Kidney (tissue), 14 donors: ENCODE measurements around the gene ZNF280D. TPM values are rescaled to one million over a fixed set of nuclear protein-coding genes. Genes with fewer than 3 reads are reported as not detected.

Experiments used
- DNase-seq, 5 donors: peaks; one replicate each; pipeline ENCODE4 v3.0.0-alpha.2; 2013 to 2020
- FAIRE-seq: peaks from 2 replicates; lab custom pipeline; 2012; peaks lifted over from hg19 to GRCh38; lab: Jason Lieb, UNC
- H3K27ac ChIP-seq, 2 donors: one replicate each; pipeline ENCODE4 v1.7.0; 2013; ENCODE audit warnings: low read depth in 2 of 2, low read length in 2 of 2, inconsistent platforms in 1 of 2
- H3K27me3 ChIP-seq: one replicate; pipeline ENCODE4 v1.7.1; 2013; ENCODE audit warnings: low read length, inconsistent platforms; ENCODE audit not compliant: control insufficient read depth, insufficient read depth
- H3K36me3 ChIP-seq, 3 donors: one replicate each; pipeline versions ENCODE4 v1.7.0 to v1.7.1; 2013; ENCODE audit warnings: low read length in 3 of 3, control low read depth in 1 of 3, inconsistent platforms in 1 of 3; ENCODE audit not compliant: insufficient read depth in 3 of 3, control insufficient read depth in 2 of 3
- H3K4me1 ChIP-seq, 3 donors: one replicate each; pipeline versions ENCODE4 v1.7.0 to v1.7.1; 2013; ENCODE audit warnings: low read length in 3 of 3, inconsistent platforms in 1 of 3, low read depth in 1 of 3; ENCODE audit not compliant: control insufficient read depth in 2 of 3, insufficient read depth in 2 of 3
- H3K4me3 ChIP-seq, 3 donors: one replicate each; pipeline versions ENCODE4 v1.7.0 to v1.8.1; 2013; ENCODE audit warnings: low read length in 3 of 3, control low read depth in 1 of 3, inconsistent platforms in 1 of 3
- H3K9ac ChIP-seq, 3 donors: one replicate each; pipeline versions ENCODE4 v1.7.0 to v1.7.1; 2013; ENCODE audit warnings: low read length in 3 of 3, control low read depth in 1 of 3, inconsistent platforms in 1 of 3
- H3K9me3 ChIP-seq, 3 donors: one replicate each; pipeline versions ENCODE4 v1.7.0 to v1.7.1; 2013; ENCODE audit warnings: low read length in 3 of 3, control low read depth in 1 of 3, inconsistent platforms in 1 of 3; ENCODE audit not compliant: control insufficient read depth in 2 of 3, insufficient read depth in 1 of 3
- CTCF ChIP-seq: IDR thresholded peaks from 3 replicates; pipeline ENCODE4 v1.5.1; 2012; ENCODE audit warnings: mild to moderate bottlenecking, moderate library complexity, borderline replicate concordance; ENCODE audit not compliant: insufficient read depth; ENCODE audit errors: extremely low read depth
- intact Hi-C: fragments of 100-400 bp; cut with DNase I; formaldehyde crosslinking; loops from one replicate; pipeline ENCODE4 v1.11.1; 2022
- polyA plus RNA-seq: library from polyadenylated mRNA; stranded (reverse); fragments of 350-450 nt; fragmentation: Illumina TruSeq; extraction: RNeasy Lipid Tissue Mini Kit (QIAGEN cat#74804); gene quantifications from one replicate; pipeline ENCODE4 v1.2.3, GENCODE V29; 2014; ENCODE audit warnings: low read depth, low replicate concordance; ENCODE audit not compliant: insufficient read depth
- total RNA-seq: library from RNA; stranded (reverse); fragmentation: NEBNext Ultra II Directional; extraction: Animal tissue kit (Norgen Biotek cat#: 25700); gene quantifications from one replicate; pipeline ENCODE4 v1.2.1, GENCODE V29; 2021
- donor health status: control.
- donor health status: control.
- donor health status: control.
- donor health status: control.
- donor health status: control.
- donor health status: DM: yes; HTN: yes; CAD: no.
- donor health status: Normal renal cell carcinoma (clear cell type).

The ZNF280D gene
- total and polyA plus RNA-seq, 2 donors from 2014 or later, result 13.7 to 50.0 TPM

DNA sequence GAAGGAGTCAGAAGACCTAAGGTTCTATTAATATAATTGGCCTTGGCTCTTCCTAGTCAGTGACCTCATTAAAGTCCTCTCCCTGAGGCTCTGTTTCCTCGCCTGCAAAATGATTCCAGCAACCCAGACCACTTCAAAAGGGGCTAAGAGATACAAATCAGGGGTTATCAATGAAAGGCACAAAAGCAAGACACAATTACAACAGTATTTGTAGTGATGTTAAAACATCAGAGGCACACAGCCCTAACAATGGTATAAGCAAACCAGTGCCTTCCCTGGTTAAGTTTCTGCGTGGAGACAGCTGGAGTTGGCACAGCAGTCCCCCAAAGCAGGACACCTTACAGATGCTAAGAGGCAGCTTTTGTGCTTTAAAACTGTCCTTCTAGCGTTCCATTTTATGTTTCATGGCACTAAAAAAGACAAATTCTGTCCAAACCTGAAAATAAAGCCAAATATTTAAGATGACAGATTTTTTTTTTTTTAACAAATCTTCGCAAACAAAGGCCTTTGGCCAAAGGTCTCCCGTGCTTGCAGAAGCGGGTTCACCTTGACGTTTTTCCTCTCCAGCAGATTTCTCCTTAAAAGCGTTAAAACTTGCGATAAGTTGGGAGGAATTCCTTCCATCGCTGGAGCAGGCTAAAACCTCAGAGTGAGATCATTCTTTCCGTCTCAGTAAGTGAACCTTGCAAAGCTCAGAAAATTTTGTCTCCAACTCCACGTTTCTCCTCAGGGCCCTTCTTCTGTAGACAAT is 999 bp downstream of the ZNF280D start:
- H3K27ac ChIP-seq, result peak overlapping the region; percentile 84 to 93
- FAIRE-seq (no peak), DNase-seq (peak in 1 of 5 donors; percentile 55)
- H3K9me3 ChIP-seq, result no peaks in the 10 kb centered on the region
- H3K4me1 ChIP-seq, result peaks cover 7 to 20% (median 10%) of the 10 kb centered on the region in 3 donors
- H3K4me3 ChIP-seq, result peak overlapping the region; percentile 78 to 88 (median 86)
- TF ChIP-seq CTCF, result no peak
- no peaks in the 10 kb centered on the region for H3K36me3 ChIP-seq
- intact Hi-C loops, result no loop called here
- H3K9ac ChIP-seq, result peak overlapping the region; percentile 70 to 90 (median 89)
- H3K27me3 ChIP-seq, result no peaks in the 10 kb centered on the region

DNA sequence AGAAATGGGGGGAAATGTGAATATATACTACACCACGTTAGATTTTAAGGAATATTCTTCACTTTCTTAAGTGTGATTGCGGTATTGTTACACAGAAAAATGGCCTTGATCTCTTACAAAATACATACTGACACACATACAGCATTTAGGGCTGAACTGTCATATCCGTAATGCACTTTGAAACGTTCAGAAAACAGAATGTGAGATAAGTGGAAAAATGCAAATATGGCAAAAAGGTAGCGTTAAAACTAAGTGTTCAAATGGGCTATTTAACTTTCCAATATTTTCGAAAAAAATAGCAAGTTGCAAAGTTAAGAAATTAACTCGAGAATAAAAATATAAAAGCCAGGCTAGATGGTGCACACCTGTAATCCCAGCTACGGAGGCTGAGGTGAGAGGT is 1.8 kb downstream of the ZNF280D start:
- DNase-seq (no peak), FAIRE-seq (no peak)
- Histone ChIP-seq H3K36me3 (no peaks in the 10 kb centered on the region), H3K9me3 (no peaks in the 10 kb centered on the region), H3K27ac (no peak overlapping the region), H3K4me1 (peaks cover 7 to 20% (median 10%) of the 10 kb centered on the region in 3 donors), H3K9ac (peak overlapping the region in 1 of 3 donors; percentile 89), H3K27me3 (no peaks in the 10 kb centered on the region), H3K4me3 (peak overlapping the region in 2 of 3 donors; percentile 86 to 88)
- intact Hi-C loops, result no loop called here
- no peak for TF ChIP-seq CTCF

- FAIRE-seq (no peak), DNase-seq (no peak)
- H3K36me3 ChIP-seq, result no peaks in the 10 kb centered on the region
- H3K9me3 ChIP-seq, result no peaks in the 10 kb centered on the region
- no peak overlapping the region for H3K4me3 ChIP-seq
- intact Hi-C loops, result no loop called here
- no peaks in the 10 kb centered on the region for H3K27me3 ChIP-seq
- H3K4me1 ChIP-seq, result peaks cover 7 to 20% (median 10%) of the 10 kb centered on the region in 3 donors
- TF ChIP-seq CTCF, result no peak
- no peak overlapping the region for H3K9ac ChIP-seq
- no peak overlapping the region for H3K27ac ChIP-seq
Measured at GRCh38 chr15:56729561-56729960, 3.7 kb downstream of the ZNF280D start.

DNA sequence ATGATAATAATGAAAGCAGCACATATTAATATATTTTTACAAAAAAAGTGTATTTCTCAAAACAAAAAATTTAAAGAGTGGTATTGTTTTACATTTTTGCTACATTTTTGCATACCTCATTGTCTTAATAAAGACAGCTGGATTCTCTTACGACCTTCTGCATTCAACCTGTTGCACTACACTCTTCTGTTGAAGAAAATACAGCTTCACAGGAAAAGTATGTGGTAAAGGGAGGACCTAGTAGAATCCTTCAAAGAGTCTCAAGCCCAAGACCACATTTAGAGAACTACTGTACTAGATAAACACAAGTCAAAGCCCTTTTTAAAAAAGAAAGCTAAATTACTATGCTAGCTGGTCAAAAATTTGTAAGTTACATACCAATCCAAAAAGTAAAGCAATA is 7.9 kb downstream of the ZNF280D start:
- FAIRE-seq (no peak), DNase-seq (no peak)
- Histone ChIP-seq H3K27ac (no peak overlapping the region), H3K27me3 (no peaks in the 10 kb centered on the region), H3K9ac (no peak overlapping the region), H3K36me3 (no peaks in the 10 kb centered on the region), H3K9me3 (no peaks in the 10 kb centered on the region), H3K4me1 (peaks cover 0 to 7% (median 0%) of the 10 kb centered on the region in 3 donors), H3K4me3 (no peak overlapping the region)
- intact Hi-C loops, result no loop called here
- TF ChIP-seq CTCF, result no peak
